Endothelial cell (in vitro differentiated cells): ENCODE measurements around the gene SLC66A2. TPM values are rescaled to one million over a fixed set of nuclear protein-coding genes. Genes with fewer than 3 reads are reported as not detected.

Source experiments
- DNase-seq: peaks from one replicate; pipeline ENCODE4 v3.0.0; 2021; ENCODE audit warnings: low spot score
- H3K27ac Mint-ChIP-seq: one replicate; pipeline ENCODE4 v1.8.0; 2021; ENCODE audit warnings: mixed read lengths, inconsistent platforms; ENCODE audit not compliant: unreplicated experiment
- H3K27me3 Mint-ChIP-seq: one replicate; pipeline ENCODE4 v1.8.0; 2021; ENCODE audit warnings: mild to moderate bottlenecking, moderate library complexity, mixed read lengths, inconsistent platforms; ENCODE audit not compliant: unreplicated experiment
- H3K36me3 Mint-ChIP-seq: one replicate; pipeline ENCODE4 v1.8.0; 2021; ENCODE audit warnings: mild to moderate bottlenecking, low read depth, mixed read lengths, inconsistent platforms; ENCODE audit not compliant: unreplicated experiment
- H3K4me1 Mint-ChIP-seq: one replicate; pipeline ENCODE4 v1.8.0; 2021; ENCODE audit warnings: mild to moderate bottlenecking, mixed read lengths, inconsistent platforms; ENCODE audit not compliant: unreplicated experiment
- H3K4me3 Mint-ChIP-seq: one replicate; pipeline ENCODE4 v1.8.0; 2021; ENCODE audit warnings: mild to moderate bottlenecking, mixed read lengths, inconsistent platforms; ENCODE audit not compliant: unreplicated experiment
- H3K9me3 Mint-ChIP-seq: one replicate; pipeline ENCODE4 v1.8.0; 2021; ENCODE audit warnings: mixed read lengths, inconsistent platforms; ENCODE audit not compliant: unreplicated experiment
- total RNA-seq: library from RNA; stranded (reverse); fragmentation: NEBNext Ultra II Directional; extraction: Animal tissue kit (Norgen Biotek cat#: 25700); gene quantifications from one replicate; pipeline ENCODE4 v1.2.1, GENCODE V29; 2021; ENCODE audit not compliant: unreplicated experiment
- TF ChIP-seq, protein P1 (sequence below): fragments of 200-600 bp; sonication (generic); IDR thresholded peaks from one replicate; pipeline ENCODE4 v1.5.0; 2021; ENCODE audit warnings: antibody characterized with exemption; ENCODE audit not compliant: unreplicated experiment

Gene SLC66A2
- total RNA-seq, 1 donor from 2014 or later: 31.8 TPM

DNA sequence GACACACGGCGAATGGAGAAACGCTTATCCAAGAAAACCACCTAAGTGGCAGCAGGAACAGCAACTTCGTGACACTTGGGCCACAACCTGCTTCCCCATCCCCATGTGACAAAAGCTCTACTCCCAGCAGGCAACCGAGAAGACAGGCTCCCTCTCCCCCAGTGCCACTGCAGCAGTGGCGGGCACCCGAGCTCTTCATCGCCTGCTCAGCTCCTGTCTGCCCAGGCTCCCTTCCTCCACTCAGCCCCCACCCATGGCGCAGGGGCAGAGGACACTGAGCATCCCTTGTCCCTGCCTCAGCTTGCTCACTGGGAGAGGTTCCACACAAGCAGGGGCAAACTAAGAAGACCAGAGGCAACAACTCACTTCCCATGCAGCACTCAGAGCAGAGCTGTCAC, 22.9 kb downstream of the SLC66A2 start:
- TF ChIP-seq, protein P1, sequence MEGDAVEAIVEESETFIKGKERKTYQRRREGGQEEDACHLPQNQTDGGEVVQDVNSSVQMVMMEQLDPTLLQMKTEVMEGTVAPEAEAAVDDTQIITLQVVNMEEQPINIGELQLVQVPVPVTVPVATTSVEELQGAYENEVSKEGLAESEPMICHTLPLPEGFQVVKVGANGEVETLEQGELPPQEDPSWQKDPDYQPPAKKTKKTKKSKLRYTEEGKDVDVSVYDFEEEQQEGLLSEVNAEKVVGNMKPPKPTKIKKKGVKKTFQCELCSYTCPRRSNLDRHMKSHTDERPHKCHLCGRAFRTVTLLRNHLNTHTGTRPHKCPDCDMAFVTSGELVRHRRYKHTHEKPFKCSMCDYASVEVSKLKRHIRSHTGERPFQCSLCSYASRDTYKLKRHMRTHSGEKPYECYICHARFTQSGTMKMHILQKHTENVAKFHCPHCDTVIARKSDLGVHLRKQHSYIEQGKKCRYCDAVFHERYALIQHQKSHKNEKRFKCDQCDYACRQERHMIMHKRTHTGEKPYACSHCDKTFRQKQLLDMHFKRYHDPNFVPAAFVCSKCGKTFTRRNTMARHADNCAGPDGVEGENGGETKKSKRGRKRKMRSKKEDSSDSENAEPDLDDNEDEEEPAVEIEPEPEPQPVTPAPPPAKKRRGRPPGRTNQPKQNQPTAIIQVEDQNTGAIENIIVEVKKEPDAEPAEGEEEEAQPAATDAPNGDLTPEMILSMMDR: no peak
- H3K27ac Mint-ChIP-seq: no peak overlapping the region
- H3K36me3 Mint-ChIP-seq: peaks cover 39% of the 10 kb centered on the region
- peak overlapping the region; percentile 74 for H3K4me3 Mint-ChIP-seq
- DNase-seq: no peak
- H3K4me1 Mint-ChIP-seq: no peaks in the 10 kb centered on the region
- peaks cover 5% of the 10 kb centered on the region for H3K9me3 Mint-ChIP-seq
- peaks cover 4% of the 10 kb centered on the region for H3K27me3 Mint-ChIP-seq

DNA sequence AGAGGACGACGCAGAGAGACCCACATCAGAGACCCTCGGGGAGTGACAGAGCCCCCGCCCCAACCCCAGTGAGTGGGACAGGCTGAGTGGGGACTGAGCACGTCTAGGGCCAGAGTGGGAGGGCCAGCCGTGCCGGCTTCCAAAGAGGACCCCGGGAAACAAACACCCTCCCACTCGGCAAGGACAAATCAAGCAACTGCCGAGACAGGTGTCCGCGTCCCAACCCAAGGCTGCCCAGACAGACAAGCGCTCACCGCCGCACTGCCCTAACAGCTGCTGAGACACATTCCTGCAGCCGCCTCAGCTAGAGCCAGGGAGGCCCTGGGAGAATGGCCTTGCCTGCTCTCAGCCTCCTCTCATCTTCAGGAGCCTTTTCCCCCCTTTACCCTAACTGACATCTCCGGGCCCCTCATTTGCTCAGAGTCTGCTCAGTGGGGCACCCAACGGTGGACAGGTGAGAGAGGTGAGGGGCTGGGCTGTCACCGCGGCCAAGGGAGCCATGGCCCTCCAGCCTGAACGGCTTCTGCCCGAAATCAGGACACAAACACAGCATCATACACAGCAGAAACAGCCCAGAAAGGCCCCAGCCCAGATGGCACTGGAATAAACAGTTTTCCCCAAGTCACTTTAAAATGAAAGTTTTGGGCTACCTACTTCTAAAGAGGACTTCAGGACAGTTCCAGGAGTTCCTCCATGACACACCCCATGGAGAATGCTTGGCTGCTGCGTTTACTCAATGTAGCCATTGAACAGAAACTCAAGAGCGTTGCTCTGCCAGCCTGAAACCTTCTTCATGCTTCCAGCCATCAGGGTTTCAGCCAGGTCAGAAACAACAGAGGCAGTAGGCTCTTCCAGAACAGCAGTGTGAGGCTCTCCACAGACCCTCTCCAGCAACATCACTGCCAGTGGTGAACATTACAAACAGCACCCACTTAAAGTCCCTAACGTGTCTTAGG, 23.6 kb downstream of the SLC66A2 start:
- Mint-ChIP-seq H3K4me3 (peak overlapping the region; percentile 14), H3K4me1 (no peaks in the 10 kb centered on the region), H3K27me3 (peaks cover 5% of the 10 kb centered on the region), H3K36me3 (peaks cover 43% of the 10 kb centered on the region), H3K27ac (no peak overlapping the region), H3K9me3 (peaks cover 5% of the 10 kb centered on the region)
- TF ChIP-seq, protein P1: no peak
- no peak for DNase-seq

GRCh38 chr18:79926715-79927606, 24.5 kb downstream of the SLC66A2 start:
- DNase-seq: no peak
- Mint-ChIP-seq H3K9me3 (peaks cover 5% of the 10 kb centered on the region), H3K27me3 (peaks cover 7% of the 10 kb centered on the region), H3K4me1 (no peaks in the 10 kb centered on the region), H3K27ac (no peak overlapping the region), H3K4me3 (no peak overlapping the region), H3K36me3 (peaks cover 40% of the 10 kb centered on the region)
- TF ChIP-seq, protein P1: no peak

DNA sequence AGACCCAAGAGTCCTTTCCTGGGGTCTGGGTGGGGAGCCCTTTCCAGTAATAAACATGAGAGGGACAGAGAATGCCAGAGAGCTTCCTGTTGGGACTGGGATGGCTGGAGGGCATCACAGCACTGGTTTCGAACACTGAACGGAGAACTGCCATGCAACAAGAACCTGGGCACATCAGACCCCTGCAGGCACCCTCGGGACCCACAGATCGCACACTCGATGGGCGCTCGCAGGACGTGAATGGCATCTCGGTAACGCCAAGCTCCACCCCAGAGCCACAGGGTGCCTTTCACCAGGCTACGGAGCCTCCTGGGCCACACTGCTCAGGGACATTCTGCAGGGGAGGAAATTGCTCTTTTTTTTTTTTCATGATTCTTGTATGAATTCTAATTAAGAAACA, 25.1 kb downstream of the SLC66A2 start:
- TF ChIP-seq, protein P1: no peak
- Mint-ChIP-seq H3K27ac (no peak overlapping the region), H3K4me1 (no peaks in the 10 kb centered on the region), H3K4me3 (no peak overlapping the region), H3K36me3 (peaks cover 41% of the 10 kb centered on the region), H3K27me3 (peaks cover 9% of the 10 kb centered on the region), H3K9me3 (peaks cover 5% of the 10 kb centered on the region)
- no peak for DNase-seq
